Stimulated activated CD4-positive, alpha-beta T cell treated with anti-CD3 and anti-CD28 coated beads, TNF-alpha, amount 100 ng/mL, for 1 hour (primary cell): Measurements from ENCODE around the gene FKBP5.
"Not testable (repeated sequence)": the region's sequence is repeated elsewhere in the genome, so short reads cannot be mapped to it uniquely, and the experiment has no call there.

Experiments
- DNase-seq, 3 donors: peaks; one replicate each; pipeline ENCODE4 v3.0.0-alpha.2; 2020; ENCODE audit warnings: low read depth in 3 of 3, low spot score in 1 of 3

FKBP5 gene

GRCh38 chr6:35550437-35550836, 138.3 kb downstream of the FKBP5 start:
- DNase-seq: no peak

GRCh38 chr6:35547676-35548075, 141.0 kb downstream of the FKBP5 start:
- no peak for DNase-seq

- DNase-seq: no peak
Measured at GRCh38 chr6:35544769-35545361, 143.8 kb downstream of the FKBP5 start.

- DNase-seq: no peak
Measured at GRCh38 chr6:35543459-35544193, 145.1 kb downstream of the FKBP5 start.

- DNase-seq: no peak
Measured at GRCh38 chr6:35541836-35542235, 146.9 kb downstream of the FKBP5 start.

GRCh38 chr6:35539223-35539622, 149.5 kb downstream of the FKBP5 start:
- DNase-seq: no peak

- DNase-seq: not testable (repeated sequence)
Measured at GRCh38 chr6:35535847-35536246, 152.9 kb downstream of the FKBP5 start.

- DNase-seq: no peak
Measured at GRCh38 chr6:35534407-35535170, 154.1 kb downstream of the FKBP5 start.

- no peak for DNase-seq
Measured at GRCh38 chr6:35533981-35534380, 154.7 kb downstream of the FKBP5 start.

- no peak for DNase-seq
Measured at GRCh38 chr6:35532126-35532525, 156.6 kb downstream of the FKBP5 start.

- DNase-seq: no peak
Measured at GRCh38 chr6:35524380-35525020, 164.2 kb downstream of the FKBP5 start.
